Esophagus mucosa (tissue), 1 donor: ENCODE measurements around the gene STK11IP. TPM values are rescaled to one million over a fixed set of nuclear protein-coding genes. Genes with fewer than 3 reads are reported as not detected.

Experiments
- ATAC-seq: fragments of 200-7000 bp; cut with Tn5 transposase; one replicate; pipeline ENCODE4 v1.9.1; 2020
- total RNA-seq: library from RNA; stranded (reverse); gene quantifications from one replicate; pipeline ENCODE4 v1.2.4, GENCODE V29; 2023
- donor health status: DM: yes; HTN: yes; CAD: no.

Gene STK11IP
- total RNA-seq, 1 donor from 2014 or later, result 17.3 TPM

GRCh38 chr2:219581346-219581745, 16.3 kb upstream of the STK11IP start:
- ATAC-seq, result no peak

- no peak for ATAC-seq
Measured at GRCh38 chr2:219591091-219591490, 6.6 kb upstream of the STK11IP start.

- ATAC-seq, result no peak
Measured at GRCh38 chr2:219592736-219593135, 4.9 kb upstream of the STK11IP start.

- ATAC-seq, result no peak
Measured at GRCh38 chr2:219593154-219593553, 4.5 kb upstream of the STK11IP start.

GRCh38 chr2:219595256-219595655, 2.4 kb upstream of the STK11IP start:
- no peak for ATAC-seq

GRCh38 chr2:219596954-219597551, 604 bp upstream of the STK11IP start:
- ATAC-seq, result peak; percentile 8

GRCh38 chr2:219598308-219599078, 836 bp downstream of the STK11IP start:
- no peak for ATAC-seq

- no peak for ATAC-seq
Measured at GRCh38 chr2:219603771-219604170, 6.1 kb downstream of the STK11IP start.

GRCh38 chr2:219605607-219605954, 7.9 kb downstream of the STK11IP start:
- ATAC-seq, result no peak

- ATAC-seq, result no peak
Measured at GRCh38 chr2:219607931-219608330, 10.3 kb downstream of the STK11IP start.

GRCh38 chr2:219608399-219608964, 10.8 kb downstream of the STK11IP start:
- ATAC-seq, result no peak

- no peak for ATAC-seq
Measured at GRCh38 chr2:219609149-219609750, 11.6 kb downstream of the STK11IP start.

- ATAC-seq, result no peak
Measured at GRCh38 chr2:219611306-219611705, 13.6 kb downstream of the STK11IP start.

GRCh38 chr2:219611866-219612576, 14.4 kb downstream of the STK11IP start:
- ATAC-seq, result no peak

GRCh38 chr2:219612577-219613286, 15.1 kb downstream of the STK11IP start:
- no peak for ATAC-seq

- no peak for ATAC-seq
Measured at GRCh38 chr2:219613461-219614070, 15.9 kb downstream of the STK11IP start.

- no peak for ATAC-seq
Measured at GRCh38 chr2:219614076-219614860, 16.6 kb downstream of the STK11IP start.

- no peak for ATAC-seq
Measured at GRCh38 chr2:219615036-219615435, 17.4 kb downstream of the STK11IP start.

- no peak for ATAC-seq
Measured at GRCh38 chr2:219615894-219616293, 18.2 kb downstream of the STK11IP start.

- ATAC-seq, result no peak
Measured at GRCh38 chr2:219616550-219616949, 18.9 kb downstream of the STK11IP start.

- ATAC-seq, result no peak
Measured at GRCh38 chr2:219618733-219619122, 21.1 kb downstream of the STK11IP start.
